Ecto neural progenitor cell (in vitro differentiated cells): ENCODE data around the gene UGCG.
"Not testable (repeated sequence)": the region's sequence is repeated elsewhere in the genome, so short reads cannot be mapped to it uniquely, and the experiment has no call there.

ENCODE experiments used
- DNase-seq: peaks from one replicate; pipeline ENCODE4 v3.0.0-alpha.2; 2018; ENCODE audit warnings: low spot score

Gene UGCG

DNA sequence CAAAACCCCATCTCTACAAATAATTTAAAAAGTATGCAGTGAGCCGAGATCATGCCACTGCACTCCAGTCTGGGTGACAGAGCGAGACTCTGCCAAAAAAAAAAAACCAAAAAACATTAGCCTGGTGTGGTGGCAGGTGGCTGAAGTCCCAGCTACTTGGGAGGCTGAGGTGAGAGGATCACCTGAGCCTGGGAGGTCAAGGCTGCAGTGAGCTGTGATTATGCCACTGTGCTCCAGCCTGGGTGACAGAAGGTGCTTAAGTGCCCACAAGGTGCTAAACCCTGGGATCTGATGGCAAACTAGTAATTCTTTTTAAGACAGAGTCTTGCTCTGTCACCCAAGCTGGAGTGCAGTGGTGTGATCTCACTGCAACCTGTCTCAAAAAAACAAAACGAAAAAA is 5.7 kb upstream of the UGCG start:
- not testable (repeated sequence) for DNase-seq

DNA sequence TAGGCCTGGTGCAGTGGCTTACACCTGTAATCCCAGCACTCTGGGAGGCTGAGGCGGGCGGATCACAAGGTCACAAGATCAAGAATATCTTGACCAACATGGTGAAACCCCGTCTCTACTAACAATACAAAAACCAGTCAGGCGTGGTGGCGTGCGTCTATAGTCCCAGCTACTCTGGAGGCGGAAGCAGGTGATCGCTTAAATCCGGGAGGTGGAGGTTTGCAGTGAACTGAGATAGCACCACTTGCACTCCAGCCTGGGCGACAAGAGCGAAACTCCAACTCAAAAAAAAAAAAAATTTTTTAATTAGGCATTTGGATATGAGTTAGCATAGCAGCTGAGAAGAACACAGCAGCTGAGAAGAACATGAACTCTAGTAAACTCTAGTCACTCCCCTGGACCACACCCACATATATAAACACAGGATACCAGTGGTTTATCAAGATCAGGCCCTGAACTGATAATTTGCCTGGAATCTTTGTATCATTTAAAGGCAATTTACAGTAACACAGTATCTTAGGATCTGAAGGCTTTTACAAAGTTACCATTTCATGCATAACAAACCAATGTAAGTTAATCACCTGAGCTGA is 4.6 kb upstream of the UGCG start:
- DNase-seq = no peak

DNA sequence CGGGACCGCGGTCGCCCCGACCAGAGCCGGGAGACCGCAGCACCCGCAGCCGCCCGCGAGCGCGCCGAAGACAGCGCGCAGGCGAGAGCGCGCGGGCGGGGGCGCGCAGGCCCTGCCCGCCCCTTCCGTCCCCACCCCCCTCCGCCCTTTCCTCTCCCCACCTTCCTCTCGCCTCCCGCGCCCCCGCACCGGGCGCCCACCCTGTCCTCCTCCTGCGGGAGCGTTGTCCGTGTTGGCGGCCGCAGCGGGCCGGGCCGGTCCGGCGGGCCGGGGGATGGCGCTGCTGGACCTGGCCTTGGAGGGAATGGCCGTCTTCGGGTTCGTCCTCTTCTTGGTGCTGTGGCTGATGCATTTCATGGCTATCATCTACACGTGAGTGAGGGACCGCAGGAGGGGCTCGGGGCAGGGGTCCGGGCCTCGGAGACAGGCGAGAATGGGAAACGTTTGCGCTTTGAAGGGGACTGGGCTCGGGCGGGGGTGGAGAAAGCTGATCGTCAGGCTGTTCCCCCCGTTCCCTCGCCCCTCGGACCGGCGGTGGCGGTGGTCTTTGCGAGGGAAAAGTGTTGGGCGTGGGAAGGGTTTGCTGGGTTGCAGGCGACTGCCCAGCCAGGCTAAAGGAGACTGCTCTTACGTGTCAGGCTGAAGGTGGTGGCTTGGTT is 457 bp downstream of the UGCG start:
- no peak for DNase-seq

DNA sequence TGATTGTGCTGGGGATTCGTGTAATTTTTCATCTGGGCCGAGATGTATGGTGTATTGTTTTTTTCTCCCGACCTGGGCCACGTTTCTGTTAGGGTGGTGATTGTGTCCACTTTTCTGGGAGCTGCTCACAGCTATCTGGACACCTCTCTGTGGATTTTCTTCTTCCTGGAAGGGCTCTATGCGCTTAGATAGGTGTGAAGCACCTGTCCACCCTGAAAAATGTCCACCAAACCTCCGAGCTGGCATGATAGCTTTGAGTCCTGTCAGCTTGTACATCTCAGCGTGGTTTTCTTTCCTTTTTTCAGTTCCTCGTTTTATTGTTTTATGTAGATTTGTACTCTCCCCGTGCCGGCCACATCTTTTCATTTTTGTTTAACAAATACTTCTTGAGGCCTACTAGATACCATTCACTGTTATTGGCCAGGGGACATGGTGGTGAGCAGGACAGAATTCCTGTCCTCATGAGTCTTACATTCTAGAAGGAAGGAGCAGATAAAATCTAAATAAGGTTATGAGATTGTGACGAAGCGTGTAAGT is 1.1 kb downstream of the UGCG start:
- DNase-seq = no peak

GRCh38 chr9:111898331-111899096 is 1.9 kb downstream of the UGCG start:
- DNase-seq = no peak

GRCh38 chr9:111900151-111900857 is 3.7 kb downstream of the UGCG start:
- DNase-seq = no peak

- DNase-seq = no peak
Measured at GRCh38 chr9:111900858-111901612, 4.4 kb downstream of the UGCG start.

DNA sequence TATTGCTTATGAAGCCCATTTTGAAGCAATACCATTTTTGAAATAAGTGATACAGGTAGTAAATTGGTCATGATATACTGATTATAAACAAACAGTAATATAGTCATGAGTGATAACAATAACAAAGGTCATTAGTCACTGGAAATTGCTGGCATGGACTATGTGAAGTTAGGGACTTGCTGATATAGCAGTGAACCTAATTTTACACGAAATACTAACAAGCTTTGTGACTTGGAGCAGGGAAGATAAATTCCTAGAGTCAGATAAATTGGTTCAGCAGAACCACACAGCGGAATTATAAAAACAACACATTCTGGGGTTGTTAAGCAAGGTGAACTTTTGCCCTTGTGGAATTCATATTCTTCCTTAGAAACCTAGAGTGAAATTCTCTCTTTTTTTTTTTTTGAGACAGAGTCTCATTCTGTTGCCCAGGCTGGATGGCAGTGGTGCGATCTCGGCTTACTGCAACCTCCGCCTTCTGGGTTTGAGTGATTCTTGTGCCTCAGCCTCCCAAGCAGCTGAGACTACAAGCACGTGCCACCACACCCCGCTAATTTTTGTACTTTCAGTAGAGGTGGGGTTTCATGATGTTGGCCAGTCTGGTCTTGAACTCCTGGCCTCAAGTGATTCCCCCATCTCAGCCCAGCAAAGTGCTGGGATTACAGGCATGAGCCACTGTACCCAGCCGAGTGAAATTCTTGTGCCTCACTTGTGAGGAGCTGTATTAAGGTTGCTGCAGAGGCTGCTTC is 6.0 kb downstream of the UGCG start:
- DNase-seq = no peak

- DNase-seq = not testable (repeated sequence)
Measured at GRCh38 chr9:111903535-111903934, 6.9 kb downstream of the UGCG start.

DNA sequence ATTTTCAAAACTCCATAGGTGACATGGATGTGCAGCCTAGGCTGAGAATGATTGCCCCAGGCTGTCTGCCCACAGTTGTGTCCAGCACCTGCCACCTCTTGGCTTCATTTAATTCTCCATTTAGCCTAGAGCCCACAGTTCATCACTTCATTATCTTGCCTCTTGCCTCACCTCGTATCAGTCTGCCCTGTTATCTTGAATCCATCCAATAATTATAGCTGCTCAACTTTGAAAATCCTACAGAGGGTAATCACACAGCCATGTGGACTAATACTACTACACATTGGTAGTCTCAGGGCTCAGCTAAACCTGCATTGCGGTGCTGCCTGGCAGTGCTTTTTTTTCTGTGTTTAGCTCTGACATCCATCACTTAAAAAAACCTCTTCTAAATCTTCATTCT is 7.4 kb downstream of the UGCG start:
- DNase-seq = no peak

DNA sequence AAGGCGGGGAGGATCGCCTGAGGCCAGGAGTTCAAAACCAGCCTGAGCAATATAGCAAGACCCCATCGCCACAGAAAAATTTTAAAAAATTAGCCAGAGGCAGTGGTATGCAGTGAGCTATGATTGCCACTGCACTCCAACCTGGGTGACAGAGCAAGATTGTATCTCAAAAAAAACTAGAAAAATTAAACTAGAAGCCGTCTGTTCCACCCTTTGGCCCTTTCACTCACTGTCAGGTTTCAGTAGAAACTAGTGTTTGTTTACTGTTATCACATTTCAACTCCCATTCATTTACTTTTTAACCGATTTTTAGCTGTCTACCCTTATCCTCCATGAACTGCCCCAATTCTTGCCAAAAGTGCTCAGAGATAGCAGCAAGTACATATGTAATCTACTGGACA is 8.3 kb downstream of the UGCG start:
- DNase-seq = no peak

- DNase-seq = no peak
Measured at GRCh38 chr9:111907147-111907546, 10.5 kb downstream of the UGCG start.

- no peak for DNase-seq
Measured at GRCh38 chr9:111909444-111909843, 12.8 kb downstream of the UGCG start.

- no peak for DNase-seq
Measured at GRCh38 chr9:111910428-111910827, 13.8 kb downstream of the UGCG start.

DNA sequence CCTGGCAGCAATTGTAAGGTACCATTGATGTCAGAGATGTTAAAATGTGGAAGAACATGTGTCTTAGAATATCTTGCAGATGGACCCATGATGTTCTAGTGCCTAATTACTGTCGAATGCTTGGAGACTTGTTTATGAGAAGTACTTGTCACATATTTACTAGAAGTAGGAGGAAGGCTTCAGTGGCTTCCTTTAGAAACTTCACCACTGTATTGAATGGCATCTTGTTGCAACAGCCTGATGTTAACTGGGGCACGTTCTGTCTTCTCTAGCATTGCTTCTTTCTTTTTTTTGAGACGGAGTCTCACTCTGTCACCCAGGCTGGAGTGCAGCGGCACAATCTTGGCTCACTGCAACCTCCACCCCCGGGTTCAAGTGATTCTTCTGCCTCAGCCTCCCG is 16.5 kb downstream of the UGCG start:
- no peak for DNase-seq

GRCh38 chr9:111914749-111915424 is 18.3 kb downstream of the UGCG start:
- DNase-seq = no peak

DNA sequence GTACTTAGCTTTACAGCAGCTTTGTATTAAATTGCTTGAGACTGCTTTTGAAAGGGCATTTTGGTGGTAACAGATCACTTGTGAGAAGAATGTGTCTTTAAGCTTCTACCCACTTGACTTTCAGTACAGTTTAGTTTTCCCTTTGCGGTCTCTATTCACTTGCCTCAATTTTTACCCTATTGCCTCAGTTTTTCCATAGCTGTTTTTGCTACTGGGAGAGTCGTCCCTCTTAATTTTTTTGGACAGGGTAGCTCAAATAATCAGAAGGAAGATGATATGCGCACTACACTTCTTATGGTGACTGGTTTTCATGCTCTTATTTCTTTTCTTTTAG is 18.8 kb downstream of the UGCG start:
- no peak for DNase-seq

DNA sequence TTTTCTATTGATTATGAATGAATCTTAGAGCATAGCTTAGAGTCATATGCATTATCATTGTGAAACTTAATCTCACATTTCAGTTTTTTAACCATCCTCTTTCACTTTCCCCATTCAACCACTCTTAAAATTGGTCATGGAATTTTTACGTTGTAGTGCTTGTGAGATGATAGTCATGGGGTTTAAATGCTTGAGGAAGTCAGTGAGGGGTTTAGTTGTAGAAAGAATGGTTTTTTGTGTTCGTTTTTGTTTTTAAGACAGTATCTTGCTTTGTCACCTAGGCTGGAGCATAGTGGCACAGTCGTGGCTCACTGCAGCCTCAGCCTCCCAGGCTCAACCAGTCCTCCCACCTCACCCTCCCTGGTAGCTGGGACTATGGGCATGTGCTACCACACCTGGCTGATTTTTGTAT is 19.6 kb downstream of the UGCG start:
- DNase-seq = no peak

GRCh38 chr9:111917201-111917600 is 20.6 kb downstream of the UGCG start:
- no peak for DNase-seq

DNA sequence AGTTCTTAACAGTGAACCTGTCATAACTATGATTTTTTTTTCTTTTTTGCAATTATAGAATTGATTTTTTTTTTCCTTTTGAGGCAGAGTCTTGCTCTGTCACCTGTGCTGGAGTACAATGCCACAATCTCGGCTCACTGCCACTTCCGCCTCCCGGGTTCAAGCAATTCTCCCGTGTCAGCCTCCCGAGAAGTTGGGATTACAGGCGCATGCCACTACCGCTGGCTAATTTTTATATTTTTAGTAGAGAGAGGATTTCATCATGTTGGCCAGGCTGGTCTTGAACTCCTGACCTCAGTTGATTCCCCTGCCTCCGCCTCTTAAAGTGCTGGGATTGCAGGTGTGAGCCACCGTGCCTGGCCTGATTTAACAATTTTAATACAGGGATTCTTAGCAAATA is 21.4 kb downstream of the UGCG start:
- no peak for DNase-seq

GRCh38 chr9:111919875-111920274 is 23.3 kb downstream of the UGCG start:
- no peak for DNase-seq
